Epithelial cell of alveolus of lung (primary cell): ENCODE results near the gene SOX30. TPM values are rescaled to one million over a fixed set of nuclear protein-coding genes. Genes with fewer than 3 reads are reported as not detected.

Experiments used
- total RNA-seq: library from RNA; depleted of rRNA; stranded (reverse); fragments of >200 nt; gene quantifications from 2 replicates; pipeline ENCODE4 v1.2.1, GENCODE V29; 2015

Gene SOX30
- total RNA-seq: not detected in 2 replicates

DNA sequence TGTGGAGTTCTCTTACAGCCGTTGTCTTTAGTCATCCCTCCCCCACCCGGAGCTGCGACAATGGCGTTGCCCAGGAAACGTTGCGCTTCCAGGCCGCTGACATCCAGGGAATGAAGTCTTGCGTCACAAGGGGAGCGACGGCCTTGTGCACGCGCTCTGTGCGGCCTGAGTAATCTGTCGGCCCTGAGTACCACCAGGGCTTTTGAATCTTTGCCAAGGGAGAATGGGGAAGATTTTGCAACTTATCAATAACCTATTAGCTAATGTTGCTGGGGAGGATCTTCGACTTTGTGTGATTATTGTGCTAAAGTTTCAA is at the start of gene SOX30:
TSS of gene SOX30 (minus strand) at position 62 of the 316 bp plus-strand sequence. CDS start 360 bp downstream, outside the sequence.

DNA sequence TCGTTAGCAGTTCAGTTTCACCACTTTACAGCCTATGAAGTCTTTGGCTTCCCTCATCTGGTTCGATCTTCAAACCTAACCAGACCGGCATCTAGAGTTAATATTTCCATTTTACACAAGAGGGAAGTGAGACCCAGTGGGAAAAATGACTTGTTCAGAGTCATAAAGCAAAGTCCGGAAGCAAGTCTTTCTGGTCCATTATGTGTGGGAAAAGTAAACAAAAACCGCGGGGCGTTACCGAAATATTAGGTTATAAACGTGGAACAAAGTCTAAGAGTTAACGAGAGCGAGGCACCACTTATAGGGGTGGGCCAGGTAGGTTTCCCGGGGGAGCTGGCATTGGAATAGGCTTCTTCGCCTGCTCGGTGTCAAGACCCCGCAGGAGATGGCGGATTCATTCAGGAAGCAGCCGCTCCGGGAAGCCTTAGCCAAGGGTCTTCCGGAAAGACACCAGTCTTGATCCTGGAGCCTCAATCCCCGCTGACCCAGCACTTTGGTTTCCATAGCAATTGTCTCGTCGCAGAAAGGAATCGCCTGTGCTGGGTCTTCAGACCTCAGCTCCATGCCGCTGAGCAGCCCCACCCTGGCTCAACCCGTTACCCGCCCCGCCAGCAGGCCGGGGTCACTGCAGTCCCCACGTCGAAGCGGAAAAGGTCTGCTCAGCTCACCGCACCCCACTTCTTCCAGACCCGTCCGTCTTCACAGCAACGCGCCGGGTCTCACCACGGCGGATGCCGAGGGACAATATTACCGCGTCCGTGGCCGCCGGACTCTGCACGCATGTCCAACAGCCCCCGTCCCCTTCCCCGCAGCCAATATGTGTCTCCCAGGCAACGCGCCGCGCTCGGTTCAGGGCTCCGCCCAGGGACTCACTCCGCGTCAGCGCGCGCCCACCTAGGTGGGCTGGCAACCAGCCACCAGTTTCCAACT is 18.7 kb upstream of the SOX30 start, which contains the start of gene C5orf52:
TSS of gene C5orf52 (plus strand) at position 872 of the 930 bp plus-strand sequence. CDS start 82 bp downstream, outside the sequence.

Other genes starting within 250 kb of the SOX30 start
- gene NIPAL4, start 192.2 kb downstream of the SOX30 start, total RNA-seq: 0.13 TPM in 1 of 2 replicates, not detected in the other
- gene ADAM19, start 76.7 kb downstream of the SOX30 start, total RNA-seq: 8.5 and 57.0 TPM in 2 replicates
- not detected in 2 replicates for gene C5orf52, start 19.1 kb upstream of the SOX30 start, total RNA-seq
- 15.2 and 17.7 TPM in 2 replicates for gene THG1L, start 79.0 kb upstream of the SOX30 start, total RNA-seq
- gene LSM11, start 91.3 kb upstream of the SOX30 start, total RNA-seq: 2.3 and 4.3 TPM in 2 replicates
- gene CLINT1, start 206.7 kb upstream of the SOX30 start, total RNA-seq: 39.8 and 53.7 TPM in 2 replicates